ENCODE results near the gene CYP11A1.
A peak's percentile ranks its signal among the peaks of the same experiment; 100 is the strongest.

Gene CYP11A1

GRCh38 chr15:74367296-74367854, at the start of gene CYP11A1:
TSS of gene CYP11A1 (minus strand) at chr15:74367646. CDS start at chr15:74367585, 61 bp downstream.
- no peak for DNase-seq

DNA sequence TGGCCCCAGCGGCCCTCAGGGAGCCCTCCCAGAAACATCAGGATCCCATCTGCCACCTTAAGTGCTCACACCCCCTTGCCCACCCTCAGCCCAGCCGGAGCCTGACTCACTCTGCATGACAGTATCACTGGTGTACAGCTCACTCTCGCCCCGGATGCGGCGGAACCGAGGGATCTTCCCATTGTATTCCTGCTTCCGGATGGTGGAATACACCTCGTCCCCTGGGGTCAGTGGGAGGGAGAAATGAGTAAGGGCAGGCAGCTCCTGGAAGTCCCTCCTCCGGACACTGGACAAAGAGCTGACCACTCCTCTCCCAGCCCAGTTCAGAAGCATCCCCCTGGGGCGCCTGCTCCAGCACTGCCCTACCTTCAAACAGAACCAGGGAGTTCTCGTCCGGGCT, 49.8 kb upstream of the CYP11A1 start:
- DNase-seq = no peak

- no peak for DNase-seq
Measured at GRCh38 chr15:74415966-74416916, 48.8 kb upstream of the CYP11A1 start.

GRCh38 chr15:74414603-74415338, 47.3 kb upstream of the CYP11A1 start:
- DNase-seq = no peak

DNA sequence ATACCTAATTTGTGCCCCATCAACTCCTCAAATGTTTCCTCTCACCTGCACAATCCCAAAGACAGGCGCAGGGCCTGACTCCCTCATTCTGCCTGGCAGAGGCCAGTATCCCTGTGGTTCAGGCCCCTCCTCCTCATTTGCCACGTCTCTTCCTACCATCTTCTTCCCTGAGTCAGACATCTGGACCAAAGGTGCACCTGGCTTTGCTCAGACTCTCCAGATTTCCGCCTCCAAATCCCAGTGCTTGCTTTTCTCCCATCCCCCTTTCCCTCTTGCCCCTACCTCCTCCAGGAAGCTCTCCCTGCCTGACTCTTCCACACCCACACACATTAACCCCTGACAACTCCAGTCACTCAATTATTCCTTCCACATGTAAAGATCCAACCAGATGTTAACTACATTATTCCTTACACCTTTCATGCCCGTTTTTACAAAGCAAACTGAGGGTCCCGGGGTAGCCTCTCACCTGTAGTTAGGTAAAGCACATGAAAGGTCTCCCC, 46.7 kb upstream of the CYP11A1 start:
- DNase-seq = no peak

GRCh38 chr15:74413350-74414080, 46.1 kb upstream of the CYP11A1 start:
- DNase-seq = no peak

DNA sequence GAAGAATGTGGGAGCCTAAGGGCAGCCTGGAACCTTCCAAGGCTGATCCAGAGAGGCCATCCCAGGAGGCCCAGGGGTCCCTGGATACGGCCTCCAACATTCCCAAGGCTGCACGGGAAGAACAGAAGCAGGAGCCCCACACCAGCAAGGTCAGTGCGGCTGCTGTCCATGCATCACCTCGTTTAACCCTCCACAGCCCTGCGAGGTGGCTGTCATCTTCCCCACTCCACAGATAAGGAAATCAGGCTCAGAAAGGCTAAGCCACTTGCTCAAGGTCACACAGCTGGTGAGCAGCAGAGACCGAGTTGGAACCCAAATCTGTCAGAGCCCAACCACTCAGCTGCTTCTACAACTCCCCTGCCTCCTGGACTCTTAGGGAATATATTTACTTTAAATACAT, 44.7 kb upstream of the CYP11A1 start:
- DNase-seq = no peak

DNA sequence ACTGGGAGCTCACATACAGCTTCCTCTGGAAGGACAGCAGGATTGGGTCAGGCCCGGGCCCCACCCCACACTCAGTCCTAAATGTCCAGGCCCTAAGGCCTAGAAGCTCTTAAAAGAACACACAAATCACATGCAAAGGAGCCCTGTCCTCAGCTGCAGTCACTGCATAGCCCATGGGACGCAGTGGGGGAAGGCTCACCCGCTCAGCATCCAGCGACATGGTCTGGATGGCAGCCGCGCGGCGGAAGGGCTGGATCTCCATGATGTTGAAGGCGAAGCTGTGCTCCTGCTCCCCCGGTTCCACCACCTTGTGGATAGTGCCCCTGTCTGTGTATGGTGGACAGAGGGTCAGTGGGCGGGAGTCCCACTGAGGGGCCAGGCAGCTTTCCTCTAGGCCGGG, 44.2 kb upstream of the CYP11A1 start:
- DNase-seq = no peak

- no peak for DNase-seq
Measured at GRCh38 chr15:74410502-74410901, 43.1 kb upstream of the CYP11A1 start.

- no peak for DNase-seq
Measured at GRCh38 chr15:74409225-74409624, 41.8 kb upstream of the CYP11A1 start.

DNA sequence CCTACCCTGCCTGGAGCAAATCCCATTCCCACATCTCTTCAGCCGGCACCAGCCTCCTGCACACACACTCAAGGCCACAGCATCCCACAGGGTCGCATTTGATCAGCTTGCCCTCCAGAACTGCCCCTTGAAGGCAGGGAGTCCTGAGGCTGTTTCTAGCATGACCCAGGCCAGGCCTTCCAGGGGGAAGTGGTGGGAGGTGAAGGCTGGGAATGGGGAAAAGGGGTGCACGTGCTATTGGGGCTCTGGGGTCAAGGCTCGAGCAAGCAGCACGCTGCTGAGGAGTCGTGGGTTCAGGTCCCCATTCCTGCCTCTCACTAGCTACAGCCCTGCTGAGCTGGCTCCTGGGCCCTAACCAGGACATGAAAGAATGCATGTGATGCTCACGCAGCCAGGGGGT, 41.4 kb upstream of the CYP11A1 start:
- DNase-seq = no peak

DNA sequence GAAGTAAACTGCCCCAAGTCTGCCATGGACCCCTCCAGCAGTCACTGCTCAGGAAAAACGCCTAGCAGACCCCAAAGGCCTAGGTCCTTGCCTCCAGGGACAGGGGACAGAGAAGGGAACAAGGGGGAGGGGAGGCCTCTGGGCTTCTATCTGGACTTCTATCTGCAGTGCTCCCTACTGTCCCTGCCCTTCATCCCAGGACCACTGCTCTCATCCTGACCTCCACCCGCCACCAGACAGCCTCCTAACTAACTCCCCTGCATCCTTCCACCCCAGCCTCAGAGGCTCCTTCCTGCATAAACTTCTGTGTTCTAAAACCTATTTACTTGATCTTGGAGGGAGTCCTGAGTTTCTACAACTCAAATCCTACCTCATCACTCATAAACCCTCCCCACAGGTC, 40.9 kb upstream of the CYP11A1 start:
- DNase-seq = no peak

DNA sequence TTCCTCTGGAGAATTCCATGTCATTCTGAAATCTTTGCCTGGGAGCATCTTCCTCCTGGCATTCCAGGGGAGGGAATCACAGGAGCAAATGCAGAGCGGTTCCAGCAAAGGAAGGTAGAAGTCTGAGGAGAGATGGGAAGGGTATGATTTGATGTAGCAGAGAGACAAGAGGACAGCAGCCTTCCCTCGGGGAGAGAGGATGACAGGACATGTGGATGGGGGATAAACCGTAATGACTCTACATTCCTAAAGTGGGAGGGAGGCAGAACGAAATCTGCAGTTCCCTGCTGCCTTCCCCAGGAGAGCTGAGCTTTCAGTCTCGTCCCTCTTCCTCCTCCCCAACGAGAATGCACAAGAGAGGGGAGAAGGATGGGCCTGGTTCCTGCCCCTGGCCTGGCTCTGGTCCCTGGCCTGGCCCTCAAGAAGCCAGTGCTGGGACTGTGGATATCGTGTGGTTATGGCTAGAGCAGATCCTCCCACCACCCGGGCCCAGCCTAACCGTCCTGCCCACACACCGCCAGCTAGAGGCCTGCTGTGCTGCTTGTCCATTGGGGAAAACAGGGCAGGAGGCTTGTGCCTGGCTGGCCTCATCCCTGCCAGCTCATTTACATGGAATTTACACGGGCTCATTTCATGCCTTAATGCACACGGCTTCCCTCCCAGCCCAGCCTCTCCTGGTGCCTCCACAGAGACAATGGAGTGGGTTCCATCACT, 39.7 kb upstream of the CYP11A1 start:
- DNase-seq = no peak

- DNase-seq = no peak
Measured at GRCh38 chr15:74406517-74406916, 39.1 kb upstream of the CYP11A1 start.

- no peak for DNase-seq
Measured at GRCh38 chr15:74405823-74406222, 38.4 kb upstream of the CYP11A1 start.

GRCh38 chr15:74403991-74404563, 36.6 kb upstream of the CYP11A1 start:
- no peak for DNase-seq

DNA sequence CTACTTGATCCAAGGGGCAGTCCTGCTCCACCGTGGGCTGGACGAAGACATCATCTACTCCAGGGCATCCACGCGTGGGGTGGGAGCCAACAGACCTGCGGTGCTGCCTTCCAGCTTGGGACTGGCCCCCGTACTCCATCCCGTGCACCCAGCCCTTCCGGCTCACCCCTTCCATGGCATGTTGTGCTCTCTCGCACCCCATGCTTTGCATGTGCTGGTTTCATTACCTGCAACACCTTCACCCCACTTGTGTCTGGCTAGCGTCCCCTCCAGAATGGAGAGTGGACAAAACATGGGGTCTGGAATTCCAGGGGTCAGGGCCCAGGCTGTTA, 36.1 kb upstream of the CYP11A1 start:
- DNase-seq = no peak

- DNase-seq = peak; percentile 44
Measured at GRCh38 chr15:74402873-74403587, 35.6 kb upstream of the CYP11A1 start.

DNA sequence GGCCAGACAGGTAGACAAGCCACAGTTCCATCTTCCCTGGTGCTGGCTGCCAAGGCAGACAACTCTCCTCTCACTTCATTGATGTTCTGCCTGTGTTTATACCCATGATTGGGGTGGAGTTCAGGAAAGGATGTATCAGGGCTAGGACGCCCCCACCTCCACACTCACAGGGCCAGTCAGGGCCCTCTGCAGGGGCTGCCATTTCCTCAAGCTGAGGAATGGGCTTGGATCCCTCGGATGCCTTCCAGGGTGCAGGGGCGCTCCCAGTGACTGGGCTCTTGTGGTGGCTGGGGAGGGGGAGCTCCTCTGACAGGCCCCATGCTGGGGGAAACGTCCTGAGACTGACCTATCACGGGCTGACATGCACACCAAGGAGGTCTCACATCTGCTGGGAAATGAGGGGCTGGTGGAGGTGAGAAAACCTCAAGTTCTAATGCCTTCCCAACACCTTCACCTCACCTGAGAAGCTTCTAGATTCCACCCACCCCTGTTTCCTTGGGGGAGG, 34.9 kb upstream of the CYP11A1 start:
- no peak for DNase-seq

DNA sequence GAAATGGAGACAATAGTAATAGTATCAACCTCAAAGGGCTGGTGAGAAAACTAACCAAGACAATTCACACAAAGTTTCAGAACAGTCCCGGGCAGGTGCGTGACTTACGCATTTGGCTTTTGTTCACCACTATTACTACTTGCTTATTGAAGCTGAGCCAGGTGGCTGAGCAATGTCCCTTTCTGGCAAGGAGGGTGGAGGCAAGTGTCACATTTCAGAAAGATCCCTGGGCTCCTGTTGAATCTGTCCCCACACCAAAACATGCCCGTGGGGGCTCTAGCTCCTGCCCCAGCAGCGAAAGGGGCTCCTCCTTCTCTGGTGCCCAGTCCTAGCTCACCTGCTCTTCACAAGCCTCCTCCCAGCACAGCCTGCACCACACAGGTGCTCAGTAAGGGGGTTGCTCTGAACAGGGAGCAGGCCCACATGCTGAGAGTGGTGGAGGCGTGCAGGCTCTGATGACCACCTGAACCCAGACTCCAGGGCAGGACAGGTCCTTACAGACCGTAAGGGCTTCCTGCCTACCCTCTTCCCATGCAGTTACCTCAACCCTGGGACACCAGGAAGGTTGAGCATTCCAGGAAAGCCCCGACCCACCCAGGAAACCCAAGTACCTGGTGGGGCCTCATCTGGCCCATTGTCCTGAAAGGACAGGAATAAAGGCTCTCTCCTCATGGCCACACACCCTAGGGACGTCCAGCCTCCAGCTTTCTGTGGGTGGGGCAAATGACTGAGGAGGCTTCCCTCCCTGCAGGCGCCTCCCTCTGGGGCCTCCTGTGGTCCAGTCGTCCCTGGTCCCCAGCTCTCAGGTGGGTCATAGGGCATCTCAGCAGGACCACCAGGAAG, 33.7 kb upstream of the CYP11A1 start:
- DNase-seq = no peak

Measured in inflammatory macrophage treated with lipopolysaccharide for 4 hours (primary cell).